Mesenchymal stem cell (in vitro differentiated cells and primary cell): Measurements from ENCODE around the gene CD177.
"Not testable (repeated sequence)": the region's sequence is repeated elsewhere in the genome, so short reads cannot be mapped to it uniquely, and the experiment has no call there.

Experiments used
- DNase-seq: peaks from one replicate; pipeline ENCODE4 v3.0.0-alpha.2; 2013
- H2AFZ ChIP-seq: one replicate; pipeline ENCODE4 v1.6.1; 2013; ENCODE audit warnings: low read depth, mild to moderate bottlenecking, control low read depth, inconsistent platforms, low read length, moderate library complexity
- H2AK5ac ChIP-seq: 2 replicates; pipeline ENCODE4 v1.6.1; 2013; ENCODE audit warnings: low read length, moderate library complexity, mild to moderate bottlenecking, inconsistent platforms; ENCODE audit not compliant: severe bottlenecking
- H2BK120ac ChIP-seq: one replicate; pipeline ENCODE4 v1.6.1; 2013; ENCODE audit warnings: low read depth, mild to moderate bottlenecking, inconsistent platforms, low read length, moderate library complexity
- H2BK12ac ChIP-seq, 2 experiments: one replicate each; pipeline ENCODE4 v1.6.1; 2013; ENCODE audit warnings: inconsistent platforms in 2 of 2, low read length in 2 of 2, mild to moderate bottlenecking in 2 of 2, moderate library complexity in 2 of 2, control low read depth in 1 of 2
- H2BK15ac ChIP-seq: one replicate; pipeline ENCODE4 v1.6.1; 2013; ENCODE audit warnings: mild to moderate bottlenecking, low read depth, inconsistent platforms; ENCODE audit not compliant: poor library complexity, severe bottlenecking
- H2BK5ac ChIP-seq: 2 replicates; pipeline ENCODE4 v1.6.1; 2013; ENCODE audit warnings: low read depth, mild to moderate bottlenecking, low read length, control low read depth, inconsistent platforms; ENCODE audit not compliant: poor library complexity, severe bottlenecking
- H3K14ac ChIP-seq, 2 experiments: one replicate each; pipeline ENCODE4 v1.6.1; 2013; ENCODE audit warnings: inconsistent platforms in 2 of 2, low read length in 2 of 2, control low read depth in 1 of 2, mild to moderate bottlenecking in 1 of 2, moderate library complexity in 1 of 2
- H3K18ac ChIP-seq, 2 experiments: one replicate each; pipeline ENCODE4 v1.6.1; 2013; ENCODE audit warnings: inconsistent platforms in 2 of 2, low read length in 2 of 2, control low read depth in 1 of 2, low read depth in 1 of 2, mild to moderate bottlenecking in 1 of 2
- H3K23ac ChIP-seq, 2 experiments: one replicate each; pipeline ENCODE4 v1.6.1; 2013; ENCODE audit warnings: inconsistent platforms in 2 of 2, low read length in 2 of 2, mild to moderate bottlenecking in 2 of 2, moderate library complexity in 2 of 2, control low read depth in 1 of 2
- H3K27ac ChIP-seq: 2 replicates; pipeline ENCODE4 v1.5.1; 2013; ENCODE audit warnings: mild to moderate bottlenecking, moderate library complexity, low read length, control low read depth, inconsistent platforms; ENCODE audit not compliant: poor library complexity, severe bottlenecking
- H3K27me3 ChIP-seq, 2 experiments: 2 replicates each; pipeline versions ENCODE4 v1.6.1 to v1.7.0; 2013; ENCODE audit warnings: low read length in 2 of 2, mild to moderate bottlenecking in 2 of 2, moderate library complexity in 2 of 2, control low read depth in 1 of 2, inconsistent platforms in 1 of 2; ENCODE audit not compliant: control insufficient read depth in 1 of 2, insufficient read depth in 1 of 2
- H3K36me3 ChIP-seq, 2 experiments: 2 replicates each; pipeline versions ENCODE4 v1.6.1 to v1.7.0; 2013; ENCODE audit warnings: low read length in 2 of 2, control low read depth in 1 of 2, inconsistent platforms in 1 of 2, low read depth in 1 of 2, mild to moderate bottlenecking in 1 of 2; ENCODE audit not compliant: insufficient read depth in 2 of 2, control insufficient read depth in 1 of 2
- H3K4ac ChIP-seq, 2 experiments: one replicate each; pipeline ENCODE4 v1.6.1; 2013; ENCODE audit warnings: inconsistent platforms in 2 of 2, low read length in 2 of 2, mild to moderate bottlenecking in 2 of 2, moderate library complexity in 2 of 2, control low read depth in 1 of 2, low read depth in 1 of 2
- H3K4me1 ChIP-seq: 2 replicates; pipeline ENCODE4 v1.6.1; 2013; ENCODE audit warnings: low read depth, low read length, control low read depth; ENCODE audit not compliant: control insufficient read depth, insufficient read depth
- H3K4me2 ChIP-seq: 2 replicates; pipeline ENCODE4 v1.6.1; 2013; ENCODE audit warnings: low read length, mild to moderate bottlenecking, inconsistent platforms; ENCODE audit not compliant: poor library complexity, severe bottlenecking
- H3K4me3 ChIP-seq, 2 experiments: 2 replicates each; pipeline versions ENCODE4 v1.5.1 to v1.7.0; 2013; ENCODE audit warnings: low read length in 2 of 2, mild to moderate bottlenecking in 2 of 2, control low read depth in 1 of 2, low read depth in 1 of 2; ENCODE audit not compliant: insufficient read depth in 1 of 2
- H3K79me1 ChIP-seq: replicated peaks from 2 replicates; pipeline ENCODE4 v1.6.1; 2013; ENCODE audit warnings: mild to moderate bottlenecking, control low read depth, low read length, inconsistent platforms; ENCODE audit not compliant: poor library complexity, severe bottlenecking
- H3K9ac ChIP-seq: 2 replicates; pipeline ENCODE4 v1.7.0; 2013; ENCODE audit warnings: mild to moderate bottlenecking, low read length, moderate library complexity
- H3K9me3 ChIP-seq: 2 replicates; pipeline ENCODE4 v1.7.0; 2013; ENCODE audit warnings: mild to moderate bottlenecking, low read length; ENCODE audit not compliant: control insufficient read depth
- H4K8ac ChIP-seq: one replicate; pipeline ENCODE4 v1.6.1; 2013; ENCODE audit warnings: inconsistent platforms, mild to moderate bottlenecking, low read length, moderate library complexity
- H4K91ac ChIP-seq: one replicate; pipeline ENCODE4 v1.6.1; 2013; ENCODE audit warnings: mild to moderate bottlenecking, low read length, inconsistent platforms
- WGBS: methylation state at CpG from one replicate; pipeline ENCODE4 v1.1.7; 2013; ENCODE audit warnings: mixed read lengths; 5-methylcytosine and 5-hydroxymethylcytosine counted together

CD177 gene

GRCh38 chr19:43383254-43383653 is 29.8 kb downstream of the CD177 start:
- H3K27ac ChIP-seq, H3K4ac ChIP-seq, H2AK5ac ChIP-seq, DNase-seq, H4K8ac ChIP-seq, H3K4me1 ChIP-seq, H2AFZ ChIP-seq, H3K4me2 ChIP-seq, H3K79me1 ChIP-seq, H2BK5ac ChIP-seq, H3K36me3 ChIP-seq, H2BK120ac ChIP-seq, H3K9me3 ChIP-seq, H3K4me3 ChIP-seq, H3K9ac ChIP-seq, H3K14ac ChIP-seq, H3K18ac ChIP-seq, H4K91ac ChIP-seq, H2BK12ac ChIP-seq, H3K23ac ChIP-seq, H2BK15ac ChIP-seq: not testable (repeated sequence)
- 46% methylated on average over 7 of the region's 7 CpGs for WGBS
- peaks cover 0 to 10% of the 10 kb centered on the region in 2 experiments for H3K27me3 ChIP-seq

- H2AFZ ChIP-seq, H3K4me1 ChIP-seq, H3K4me2 ChIP-seq, H3K4ac ChIP-seq, H3K9ac ChIP-seq, H3K4me3 ChIP-seq, H3K36me3 ChIP-seq, H3K18ac ChIP-seq, H3K79me1 ChIP-seq, DNase-seq, H2BK120ac ChIP-seq, H4K8ac ChIP-seq, H3K23ac ChIP-seq, H4K91ac ChIP-seq, H2BK12ac ChIP-seq, H3K27ac ChIP-seq, H2BK15ac ChIP-seq, H2AK5ac ChIP-seq, H3K14ac ChIP-seq, H2BK5ac ChIP-seq, H3K9me3 ChIP-seq: not testable (repeated sequence)
- peaks cover 0 to 10% of the 10 kb centered on the region in 2 experiments for H3K27me3 ChIP-seq
- WGBS = 27% methylated on average over 2 of the region's 3 CpGs
These were observed 30.3 kb downstream of the CD177 start for GRCh38 chr19:43383759-43384158.

- not testable (repeated sequence) for H2BK15ac ChIP-seq, H4K8ac ChIP-seq, H4K91ac ChIP-seq, H3K4me2 ChIP-seq, H3K4ac ChIP-seq, H2BK12ac ChIP-seq, H2BK120ac ChIP-seq, H3K9ac ChIP-seq, H2BK5ac ChIP-seq, H3K4me3 ChIP-seq, H3K23ac ChIP-seq, H3K36me3 ChIP-seq, H3K14ac ChIP-seq, H3K9me3 ChIP-seq, H2AK5ac ChIP-seq, H3K4me1 ChIP-seq, H3K18ac ChIP-seq, DNase-seq, H2AFZ ChIP-seq, H3K27ac ChIP-seq, H3K79me1 ChIP-seq
- whole genome bisulfite sequencing = 85% methylated on average over 7 of the region's 11 CpGs
- peaks cover 0 to 23% of the 10 kb centered on the region in 2 experiments for H3K27me3 ChIP-seq
These were observed 37.5 kb downstream of the CD177 start for GRCh38 chr19:43390903-43391551.

DNA sequence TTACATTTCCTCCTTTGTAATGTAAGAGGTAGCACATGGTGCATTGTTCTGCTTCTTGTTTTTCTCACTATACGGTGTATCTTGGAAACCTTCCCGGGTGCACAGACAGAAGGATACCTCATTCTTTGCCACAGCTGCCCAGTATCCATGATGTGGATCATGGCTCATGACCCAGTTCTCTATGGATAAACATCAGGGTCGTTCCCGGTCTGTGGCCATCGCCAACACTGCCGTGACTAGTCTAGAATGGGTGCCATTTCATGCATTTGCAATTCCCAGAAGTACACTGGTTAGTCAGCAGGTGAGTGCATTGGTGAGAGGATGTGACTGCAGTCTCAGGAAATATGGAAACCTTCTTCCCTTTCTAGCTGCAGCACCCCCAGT is 38.1 kb downstream of the CD177 start:
- H3K27ac ChIP-seq, H2BK15ac ChIP-seq, H2AFZ ChIP-seq, H3K36me3 ChIP-seq, H3K9me3 ChIP-seq, H3K9ac ChIP-seq, H3K4ac ChIP-seq, H3K79me1 ChIP-seq, H3K4me3 ChIP-seq, H3K18ac ChIP-seq, H3K14ac ChIP-seq, H3K4me2 ChIP-seq, H2AK5ac ChIP-seq, H2BK12ac ChIP-seq, H4K8ac ChIP-seq, DNase-seq, H2BK5ac ChIP-seq, H2BK120ac ChIP-seq, H3K23ac ChIP-seq, H3K4me1 ChIP-seq, H4K91ac ChIP-seq: not testable (repeated sequence)
- H3K27me3 ChIP-seq = peaks cover 0 to 24% of the 10 kb centered on the region in 2 experiments
- 78% methylated on average over 6 of the region's 6 CpGs for WGBS
